ENCODE results near the gene SLC2A10. TPM values are rescaled to one million over a fixed set of nuclear protein-coding genes. Genes with fewer than 3 reads are reported as not detected.

SLC2A10 gene
- total and polyA plus RNA-seq, 2 experiments from 2014 or later = 4.9 to 14.6 TPM

- Histone ChIP-seq H3F3A (replicated peaks; ENCODE audit: low read depth) (no peaks in the 10 kb centered on the region), H3K9me2 (ENCODE audit: insufficient read depth) (0 out of 2 replicates have a peak, but pooled peaks cover 6% of the 10 kb centered on the region), H3K4me3 (no peak overlapping the region), H3K4me2 (no peak overlapping the region), H3K27me3 (ENCODE audit: insufficient read depth) (no peaks in the 10 kb centered on the region), H3K27ac (ENCODE audit: low read depth) (no peak overlapping the region), H3K79me2 (replicated peaks; ENCODE audit: insufficient read depth) (no peaks in the 10 kb centered on the region), H2AFZ (no peak overlapping the region), H3K36me3 (ENCODE audit: insufficient read depth) (no peaks in the 10 kb centered on the region), H4K20me1 (replicated peaks; ENCODE audit: insufficient read depth) (no peaks in the 10 kb centered on the region), H3K4me1 (ENCODE audit: insufficient read depth) (no peaks in the 10 kb centered on the region)
- DNase-seq (ENCODE audit: low spot score) = peak; percentile 36
- H3K27ac Mint-ChIP-seq = no peak overlapping the region
- TF ChIP-seq ZNF114 (CRISPR knock-in tag; IDR thresholded peaks at IDR 0.05) = no peak
- TF ChIP-seq NANOG (IDR thresholded peaks at IDR 0.05; ENCODE audit: borderline replicate concordance) = no peak
- TF ChIP-seq CREB1 (CRISPR knock-in tag; IDR thresholded peaks at IDR 0.05; ENCODE audit: low read depth) = no peak
- TF ChIP-seq ETS1 (IDR thresholded peaks at IDR 0.05) = no peak
- no peak for TF ChIP-seq JUNB (IDR thresholded peaks at IDR 0.05; ENCODE audit: unreplicated experiment)
- TF ChIP-seq EZH2phosphoT487 (IDR thresholded peaks at IDR 0.05; ENCODE audit: unreplicated experiment) = no peak
- TF ChIP-seq CTCF (conservative IDR thresholded peaks at IDR 0.05; ENCODE audit: low read depth in 2 of 2) = peak; percentile 47 to 48
- no peaks in the 10 kb centered on the region; the same call in none of the 3 replicates for H3K4me1 Mint-ChIP-seq
- ATAC-seq = peak; percentile 44; the same call in 2 of the 3 replicates
- H3K4me3 Mint-ChIP-seq = no peak overlapping the region
- H3K36me3 Mint-ChIP-seq (ENCODE audit: low read depth) = no peaks in the 10 kb centered on the region
- H3K9me3 Mint-ChIP-seq = no peaks in the 10 kb centered on the region
- peaks cover 8% of the 10 kb centered on the region for H3K27me3 Mint-ChIP-seq (ENCODE audit: insufficient read depth, low read depth, poor library complexity)
Measured at GRCh38 chr20:46772901-46773300, 63.5 kb downstream of the SLC2A10 start.

- no peak overlapping the region for H3K27ac ChIP-seq (ENCODE audit: low read depth)
- no peaks in the 10 kb centered on the region for H4K20me1 ChIP-seq (replicated peaks; ENCODE audit: insufficient read depth)
- H2AFZ ChIP-seq = 0 out of 2 replicates have a peak overlapping the region, but pooled peaks have one; percentile 18
- H3K36me3 Mint-ChIP-seq (ENCODE audit: low read depth) = no peaks in the 10 kb centered on the region
- H3K4me2 ChIP-seq = no peak overlapping the region
- DNase-seq (ENCODE audit: low spot score) (no peak), ATAC-seq (no peak)
- no peak overlapping the region for H3K4me3 Mint-ChIP-seq
- no peaks in the 10 kb centered on the region for H3K9me3 Mint-ChIP-seq
- no peak for TF ChIP-seq ZNF331 (CRISPR knock-in tag; IDR thresholded peaks at IDR 0.05; ENCODE audit: low read depth)
- no peak for TF ChIP-seq POLR2AphosphoS5 (IDR thresholded peaks at IDR 0.05; ENCODE audit: low read depth)
- no peaks in the 10 kb centered on the region for H3K4me1 ChIP-seq (ENCODE audit: insufficient read depth)
- H3F3A ChIP-seq (replicated peaks; ENCODE audit: low read depth) = no peaks in the 10 kb centered on the region
- no peaks in the 10 kb centered on the region for H3K36me3 ChIP-seq (ENCODE audit: insufficient read depth)
- no peak overlapping the region for H3K4me3 ChIP-seq
- no peaks in the 10 kb centered on the region for H3K27me3 ChIP-seq (ENCODE audit: insufficient read depth)
- 0 out of 2 replicates have a peak, but pooled peaks cover 6% of the 10 kb centered on the region for H3K9me2 ChIP-seq (ENCODE audit: insufficient read depth)
- H3K4me1 Mint-ChIP-seq = peaks cover 3% of the 10 kb centered on the region
- no peak overlapping the region; the same call in 1 of the 2 replicates for H3K27ac Mint-ChIP-seq
- H3K27me3 Mint-ChIP-seq (ENCODE audit: insufficient read depth, low read depth, poor library complexity) = peaks cover 9% of the 10 kb centered on the region
- no peaks in the 10 kb centered on the region for H3K79me2 ChIP-seq (replicated peaks; ENCODE audit: insufficient read depth)
Measured at GRCh38 chr20:46773680-46774079, 64.2 kb downstream of the SLC2A10 start.

Data from GM23338 (cell line).